HEK293T (cell line): ENCODE data around the gene NDP.

Experiments
- ARNT ChIP-seq: fragments of 450-650 bp; IDR thresholded peaks from 2 replicates; pipeline ENCODE4 v1.6.1; 2017; ENCODE audit warnings: mild to moderate bottlenecking
- BHLHE40 ChIP-seq: fragments of 450-650 bp; IDR thresholded peaks from 2 replicates; pipeline ENCODE4 v1.6.1; 2016; ENCODE audit warnings: mild to moderate bottlenecking, moderate library complexity, borderline replicate concordance
- FOXA1 ChIP-seq: fragments of 450-650 bp; IDR thresholded peaks from 2 replicates; pipeline ENCODE4 v1.6.1; 2016; ENCODE audit warnings: mild to moderate bottlenecking
- FOXK2 ChIP-seq: fragments of 450-650 bp; IDR thresholded peaks from 2 replicates; pipeline ENCODE4 v1.6.1; 2016; ENCODE audit warnings: mild to moderate bottlenecking
- FOXM1 ChIP-seq: fragments of 450-650 bp; IDR thresholded peaks from 2 replicates; pipeline ENCODE4 v1.6.1; 2017; ENCODE audit warnings: mild to moderate bottlenecking, borderline replicate concordance
- PKNOX1 ChIP-seq: fragments of 450-650 bp; IDR thresholded peaks from 2 replicates; pipeline ENCODE4 v1.6.1; 2016
- SP1 ChIP-seq: fragments of 450-650 bp; IDR thresholded peaks from 2 replicates; pipeline ENCODE4 v1.6.1; 2017
- SUZ12 ChIP-seq: fragments of 450-650 bp; IDR thresholded peaks from 2 replicates; pipeline ENCODE4 v1.6.1; 2016; ENCODE audit warnings: mild to moderate bottlenecking

GRCh38 chrX:43909141-43909540 is 64.0 kb downstream of the NDP start:
- TF ChIP-seq SP1 (no peak), ARNT (no peak), BHLHE40 (no peak), SUZ12 (no peak), PKNOX1 (no peak), FOXM1 (no peak), FOXA1 (no peak), FOXK2 (no peak)
